ENCODE data around the gene CFAP141.
A peak's percentile ranks its signal among the peaks of the same experiment; 100 is the strongest.
"Not testable (repeated sequence)": the region's sequence is repeated elsewhere in the genome, so short reads cannot be mapped to it uniquely, and the experiment has no call there.

Gene CFAP141

GRCh38 chr1:154207262-154207661 lies 1.1 kb upstream of the CFAP141 start:
- no peak for DNase-seq

GRCh38 chr1:154205778-154206177 lies 355 bp downstream of the CFAP141 start:
- not testable (repeated sequence) for DNase-seq

DNA sequence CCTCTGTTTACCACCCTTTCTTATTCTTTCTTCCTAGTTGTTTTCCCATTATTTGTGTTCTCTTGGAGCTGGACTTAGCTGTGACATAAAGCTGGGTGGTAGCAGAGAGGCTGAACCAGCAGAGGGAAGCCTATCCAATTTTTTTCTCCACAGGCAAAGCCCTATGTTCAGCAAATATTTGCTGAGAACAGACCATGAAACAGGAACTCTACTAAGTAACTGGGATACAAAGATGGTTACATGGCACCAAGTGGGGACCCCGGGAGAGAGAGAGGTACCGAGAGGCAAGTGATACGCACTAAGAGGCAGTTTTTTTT lies 6.6 kb downstream of the CFAP141 start:
- DNase-seq, result no peak

- DNase-seq, result peak; percentile 66
Observed at GRCh38 chr1:154198756-154199562, 7.2 kb downstream of the CFAP141 start.

GRCh38 chr1:154193821-154194220 lies 12.3 kb downstream of the CFAP141 start:
- DNase-seq, result no peak

DNA sequence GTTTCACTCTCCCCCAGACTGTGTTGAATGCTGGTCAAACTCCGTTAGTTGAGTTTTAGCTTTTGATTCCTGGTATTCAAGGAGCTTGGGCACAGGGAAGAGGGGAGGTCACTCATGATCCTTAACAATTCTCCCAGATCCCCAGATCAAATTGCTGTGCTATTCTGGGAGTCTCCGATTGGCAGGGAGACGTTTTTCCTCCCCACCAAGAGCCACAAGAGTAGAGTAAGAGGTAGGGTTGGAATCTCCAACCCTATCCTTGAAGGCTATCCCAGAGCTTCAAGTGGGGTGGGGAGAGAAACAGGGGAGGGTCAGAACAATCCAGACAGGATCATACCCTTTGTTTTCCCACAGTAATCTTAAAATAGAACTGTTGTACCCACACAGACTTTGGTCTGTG lies 13.7 kb downstream of the CFAP141 start:
- DNase-seq, result no peak

DNA sequence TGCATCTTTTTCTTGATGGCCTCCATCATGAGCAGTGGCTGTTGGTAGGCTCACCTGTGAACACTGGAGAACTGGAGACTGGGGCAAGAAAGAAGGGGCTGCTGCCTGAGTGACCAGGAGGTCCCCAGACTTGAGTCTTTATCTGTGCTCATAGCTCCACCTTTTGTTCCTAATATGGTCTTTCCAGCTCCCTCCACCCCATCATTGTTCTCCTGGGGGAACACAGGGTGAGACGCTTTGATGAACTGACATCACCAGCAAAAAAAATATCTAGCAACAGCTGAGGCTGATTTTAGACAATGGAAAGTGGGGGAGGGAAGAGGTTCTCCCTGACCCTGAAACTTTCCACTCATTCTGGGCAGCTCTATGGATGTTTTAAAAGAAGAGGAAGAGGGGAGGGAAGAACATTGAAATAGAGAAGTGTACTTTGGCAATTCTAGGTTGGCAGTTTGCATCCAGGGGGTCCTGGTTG lies 14.1 kb downstream of the CFAP141 start, which contains the start of gene TPM3:
Gene TPM3 (minus strand): TSS at position 111 of the 472 bp plus-strand sequence. CDS start 82 bp downstream, at position 29.
- peak; percentile 40 for DNase-seq

DNA sequence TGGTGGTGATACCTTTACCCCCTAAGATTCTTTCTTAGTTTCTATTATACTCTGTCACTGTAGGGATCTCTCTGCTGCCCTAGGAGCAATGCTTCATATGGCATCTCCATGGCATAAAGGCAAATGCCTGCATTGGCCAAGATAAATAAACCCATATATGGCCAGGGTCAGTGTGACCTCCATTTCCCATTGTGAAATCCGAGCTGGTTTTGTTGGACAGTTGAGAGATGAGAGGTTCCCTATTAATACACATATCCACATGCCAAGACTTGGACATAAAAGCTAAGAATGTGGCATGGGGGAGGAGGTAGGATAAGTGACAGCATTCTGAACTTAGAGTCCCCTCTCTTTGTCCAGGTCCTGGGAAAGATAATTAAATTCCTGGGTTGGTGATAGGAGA lies 15.6 kb downstream of the CFAP141 start:
- no peak for DNase-seq

GRCh38 chr1:154186852-154187501 lies 19.2 kb downstream of the CFAP141 start:
- DNase-seq, result no peak

- DNase-seq, result peak; percentile 75
Observed at GRCh38 chr1:154186177-154186576, 20.0 kb downstream of the CFAP141 start.

- peak; percentile 97 for DNase-seq
Observed at GRCh38 chr1:154183046-154183915, 22.9 kb downstream of the CFAP141 start.

- DNase-seq, result peak; percentile 96
Observed at GRCh38 chr1:154182344-154183045, 23.6 kb downstream of the CFAP141 start.

- no peak for DNase-seq
Observed at GRCh38 chr1:154181944-154182343, 24.2 kb downstream of the CFAP141 start.

DNA sequence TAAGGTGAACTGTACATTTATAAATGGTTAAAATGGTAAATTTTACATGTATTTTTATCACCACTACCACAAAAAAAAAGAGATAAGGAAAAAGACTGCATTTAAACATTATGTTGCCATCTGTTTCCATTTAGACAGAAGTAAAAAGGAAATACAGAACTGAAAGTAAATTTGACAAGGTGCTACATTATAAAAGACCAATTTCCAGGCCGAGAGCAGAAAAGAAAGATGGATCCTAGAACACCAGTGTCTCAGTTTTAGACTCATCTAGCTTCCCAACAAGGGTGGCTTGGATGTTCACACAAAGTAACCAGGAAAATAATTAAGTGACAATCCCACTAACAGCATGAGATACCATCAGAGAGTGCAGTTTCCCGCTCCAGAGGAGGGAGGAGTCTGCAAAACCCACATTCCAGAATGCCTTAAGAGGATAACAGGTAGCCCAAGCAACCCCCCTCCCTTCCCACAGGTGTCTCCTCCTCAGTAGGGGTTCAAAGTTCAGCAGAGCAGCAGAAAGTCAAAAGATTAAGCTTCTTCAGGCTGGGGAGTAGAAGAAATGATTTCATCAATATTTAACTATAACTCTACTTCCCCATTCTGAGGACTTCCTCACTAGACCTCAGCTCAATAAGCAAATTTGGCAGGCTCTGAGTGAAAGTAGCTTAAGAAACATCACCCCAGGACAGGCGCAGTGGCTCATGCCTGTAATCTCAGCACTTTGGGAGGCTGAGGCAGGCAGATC lies 26.0 kb downstream of the CFAP141 start:
- peak; percentile 92 for DNase-seq

GRCh38 chr1:154178911-154179811 lies 27.0 kb downstream of the CFAP141 start:
- no peak for DNase-seq

GRCh38 chr1:154178013-154178412 lies 28.1 kb downstream of the CFAP141 start:
- DNase-seq, result peak; percentile 52

- DNase-seq, result peak; percentile 61
Observed at GRCh38 chr1:154176337-154176736, 29.8 kb downstream of the CFAP141 start.

GRCh38 chr1:154174654-154175053 lies 31.5 kb downstream of the CFAP141 start:
- no peak for DNase-seq

DNA sequence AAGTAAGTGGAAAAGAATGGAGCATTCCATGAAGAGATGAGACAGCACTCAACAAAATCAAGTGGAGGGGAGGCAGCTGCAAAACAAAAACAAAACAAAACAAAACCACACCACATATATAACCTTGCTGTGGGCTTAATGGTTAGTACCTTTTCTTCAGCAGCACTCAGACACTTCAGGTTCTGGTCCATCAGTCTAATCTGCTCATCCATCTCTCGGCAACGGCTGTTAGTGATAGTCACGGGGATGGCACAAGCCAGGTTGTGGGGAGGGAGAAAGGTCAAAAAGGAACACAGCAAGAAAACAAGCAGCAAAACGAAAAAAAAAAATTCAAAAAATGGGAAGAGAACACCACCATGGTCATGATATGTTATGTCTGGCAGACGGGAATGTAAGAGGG lies 34.3 kb downstream of the CFAP141 start:
- DNase-seq, result no peak

DNA sequence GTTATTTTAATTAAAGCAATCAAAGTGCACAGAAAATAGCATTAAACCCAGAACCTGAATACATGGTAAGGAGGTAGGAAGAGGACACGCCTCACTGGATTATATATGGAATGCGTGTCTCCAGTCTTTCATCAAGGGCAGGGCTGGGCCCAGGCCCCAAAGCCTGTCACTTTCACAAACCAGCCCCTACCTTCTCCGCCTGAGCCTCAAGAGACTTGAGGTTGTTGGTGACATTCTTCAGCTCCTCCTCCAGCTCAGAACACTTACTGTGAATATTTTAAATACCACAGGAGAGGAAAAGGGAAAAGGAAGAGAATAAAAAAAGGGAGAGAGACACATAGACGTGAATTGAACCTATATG lies 34.9 kb downstream of the CFAP141 start:
- DNase-seq, result no peak

All from inflammatory macrophage treated with lipopolysaccharide for 4 hours (primary cell).